ENCODE measurements around the gene PDIA6.

DNA sequence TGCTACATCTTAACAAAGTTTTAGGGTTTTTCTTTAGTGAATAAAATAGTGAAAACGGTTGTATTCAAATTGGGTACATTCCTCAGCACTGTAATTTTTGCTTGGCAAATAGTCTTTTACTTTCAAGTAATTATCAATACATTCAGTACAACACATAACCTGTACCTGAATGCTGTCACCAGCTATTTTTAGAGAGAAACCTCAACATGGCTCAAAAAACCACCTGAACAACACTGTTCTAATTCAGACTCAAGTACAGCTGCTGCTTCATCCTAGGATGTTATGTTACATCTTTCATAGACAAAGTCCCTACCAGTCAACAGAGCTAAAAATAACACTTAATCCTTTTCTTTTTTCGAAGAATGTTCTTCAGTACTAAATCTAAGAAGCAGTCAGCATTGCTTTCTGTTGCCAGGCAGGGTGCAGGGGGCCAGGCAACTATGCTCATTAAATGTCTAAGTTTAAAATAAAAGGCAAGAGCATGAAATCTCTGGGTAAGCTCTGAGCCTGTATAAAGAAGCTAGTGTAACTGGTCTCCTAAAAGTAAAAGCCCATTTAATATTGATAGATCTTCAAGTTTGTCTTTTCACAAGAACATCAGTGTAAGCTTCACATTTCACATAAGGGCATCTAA lies 20.5 kb downstream of the PDIA6 start:
- TF ChIP-seq CTCF (IDR thresholded peaks at IDR 0.05) (no peak), POLR2A (IDR thresholded peaks at IDR 0.05) (no peak), EP300 (IDR thresholded peaks at IDR 0.05; ENCODE audit: low read depth) (no peak), POLR2AphosphoS5 (IDR thresholded peaks at IDR 0.05) (no peak)
